H1 (cell line): ENCODE measurements around the gene PPARD. TPM values are rescaled to one million over a fixed set of nuclear protein-coding genes. Genes with fewer than 3 reads are reported as not detected.

Experiments
- CTCF ChIA-PET: fragments of 300-600 bp; sonication (Branson Sonifier 250); formaldehyde crosslinking; loops from one replicate; lab custom pipeline; 2021; ENCODE audit not compliant: partially characterized antibody; lab: Charles Lee
- POLR2A ChIA-PET: fragments of 300-600 bp; sonication (Branson Sonifier 250); formaldehyde crosslinking; loops from one replicate; lab custom pipeline; 2021; ENCODE audit warnings: inconsistent platforms; ENCODE audit not compliant: partially characterized antibody; lab: Charles Lee
- DNase-seq, 2 experiments: peaks; one replicate each; pipeline versions ENCODE4 v3.0.0 to v3.0.0-alpha.2; 2010 to 2022; ENCODE audit warnings: low spot score in 2 of 2, low read depth in 1 of 2, mixed read lengths in 1 of 2
- FAIRE-seq: peaks from 2 replicates; lab custom pipeline; 2011; peaks lifted over from hg19 to GRCh38; lab: Jason Lieb, UNC
- H2AFZ ChIP-seq: 2 replicates; pipeline ENCODE4 v1.8.1; 2012; ENCODE audit warnings: low read length, inconsistent platforms
- H2AK5ac ChIP-seq: 2 replicates; pipeline ENCODE4 v1.6.1; 2013; ENCODE audit warnings: low read depth, low read length
- H2BK120ac ChIP-seq: replicated peaks from 2 replicates; pipeline ENCODE3; 2013; ENCODE audit warnings: low read depth, low read length, inconsistent platforms
- H2BK12ac ChIP-seq: 2 replicates; pipeline ENCODE4 v1.6.1; 2013; ENCODE audit warnings: low read depth, low read length
- H2BK15ac ChIP-seq: 2 replicates; pipeline ENCODE4 v1.6.1; 2013; ENCODE audit warnings: low read length
- H2BK20ac ChIP-seq: 2 replicates; pipeline ENCODE4 v1.6.1; 2013; ENCODE audit warnings: low read length
- H2BK5ac ChIP-seq: 2 replicates; pipeline ENCODE4 v1.6.1; 2013; ENCODE audit warnings: low read depth, low read length
- H3K14ac ChIP-seq: 2 replicates; pipeline ENCODE4 v1.6.1; 2013; ENCODE audit warnings: inconsistent platforms; ENCODE audit not compliant: insufficient read length
- H3K18ac ChIP-seq: 2 replicates; pipeline ENCODE4 v1.6.1; 2013; ENCODE audit warnings: low read length; ENCODE audit errors: extremely low read depth
- H3K23ac ChIP-seq: 2 replicates; pipeline ENCODE4 v1.6.1; 2013; ENCODE audit warnings: inconsistent platforms; ENCODE audit not compliant: insufficient read length
- H3K23me2 ChIP-seq: 2 replicates; pipeline ENCODE4 v1.6.1; 2013; ENCODE audit warnings: low read depth, low read length
- H3K27ac ChIP-seq: 2 replicates; pipeline ENCODE4 v1.6.1; 2011; ENCODE audit warnings: low read depth, low read length, inconsistent platforms
- H3K27me3 ChIP-seq, 4 experiments: replicated peaks in 1 of 4; 1 replicate in 1 of 4; 2 replicates in 3 of 4; pipeline versions ENCODE4 v1.6.1 to v1.8.1; 2011 to 2013; ENCODE audit warnings: low read length in 3 of 4, mild to moderate bottlenecking in 3 of 4, inconsistent platforms in 2 of 4, mixed read lengths in 2 of 4, moderate library complexity in 1 of 4; ENCODE audit not compliant: control insufficient read depth in 3 of 4, insufficient read depth in 3 of 4; ENCODE audit errors: extremely low read depth in 1 of 4
- H3K36me3 ChIP-seq, 4 experiments: 2 replicates each; pipeline versions ENCODE4 v1.6.1 to v1.8.1; 2011 to 2013; ENCODE audit warnings: mild to moderate bottlenecking in 4 of 4, low read length in 3 of 4, moderate library complexity in 2 of 4, control low read depth in 1 of 4, inconsistent platforms in 1 of 4; ENCODE audit not compliant: insufficient read depth in 4 of 4, control insufficient read depth in 2 of 4
- H3K4ac ChIP-seq: replicated peaks from 2 replicates; pipeline ENCODE3; 2013; ENCODE audit warnings: low read length, low read depth, mixed read lengths, inconsistent platforms; ENCODE audit not compliant: insufficient read length
- H3K4me1 ChIP-seq, 4 experiments: replicated peaks in 1 of 4; 1 replicate in 1 of 4; 2 replicates in 3 of 4; pipeline versions ENCODE4 v1.6.1 to v1.8.1; 2011 to 2013; ENCODE audit warnings: low read length in 3 of 4, inconsistent platforms in 2 of 4, mixed read lengths in 1 of 4; ENCODE audit not compliant: insufficient read depth in 4 of 4, control insufficient read depth in 3 of 4
- H3K4me2 ChIP-seq, 2 experiments: 2 replicates each; pipeline versions ENCODE4 v1.6.1 to v1.8.1; 2011 to 2013; ENCODE audit warnings: low read depth in 2 of 2, low read length in 2 of 2, control low read depth in 1 of 2, inconsistent platforms in 1 of 2, mild to moderate bottlenecking in 1 of 2; ENCODE audit not compliant: insufficient read depth in 1 of 2
- H3K4me3 ChIP-seq, 4 experiments: fragments of 200-600, 300-600 bp in 1 of 4; sonication (generic), shearing (Covaris generic), sonication (Bioruptor Twin) in 1 of 4; 2 replicates each; pipeline versions ENCODE4 v1.5.1 to v1.8.1; 2011 to 2016; ENCODE audit warnings: low read length in 4 of 4, low read depth in 3 of 4, control low read depth in 2 of 4, inconsistent platforms in 2 of 4, mild to moderate bottlenecking in 2 of 4, mixed read lengths in 1 of 4, moderate library complexity in 1 of 4; ENCODE audit not compliant: insufficient read depth in 2 of 4; ENCODE audit errors: extremely low read depth in 1 of 4
- H3K56ac ChIP-seq: replicated peaks from 2 replicates; pipeline ENCODE3; 2013; ENCODE audit warnings: low read depth, mild to moderate bottlenecking, mixed read lengths, low read length, inconsistent platforms; ENCODE audit not compliant: insufficient read length
- H3K79me1 ChIP-seq: 2 replicates; pipeline ENCODE4 v1.6.1; 2013; ENCODE audit warnings: low read depth, low read length, control low read depth
- H3K79me2 ChIP-seq, 2 experiments: 2 replicates each; pipeline versions ENCODE4 v1.6.1 to v1.8.1; 2012 to 2013; ENCODE audit warnings: low read length in 2 of 2, mild to moderate bottlenecking in 2 of 2, inconsistent platforms in 1 of 2; ENCODE audit not compliant: insufficient read depth in 2 of 2, control insufficient read depth in 1 of 2
- H3K9ac ChIP-seq, 4 experiments: replicated peaks in 1 of 4; 1 replicate in 1 of 4; 2 replicates in 3 of 4; pipeline versions ENCODE4 v1.6.1 to v1.8.1; 2011 to 2013; ENCODE audit warnings: low read depth in 3 of 4, low read length in 3 of 4, control low read depth in 2 of 4, mild to moderate bottlenecking in 2 of 4, moderate library complexity in 2 of 4, inconsistent platforms in 1 of 4; ENCODE audit errors: extremely low read depth in 1 of 4
- H3K9me3 ChIP-seq, 2 experiments: 2 replicates each; pipeline versions ENCODE4 v1.6.1 to v1.8.1; 2012 to 2013; ENCODE audit warnings: mild to moderate bottlenecking in 2 of 2, moderate library complexity in 2 of 2, control low read depth in 1 of 2, inconsistent platforms in 1 of 2, low read depth in 1 of 2, low read length in 1 of 2, mixed read lengths in 1 of 2; ENCODE audit not compliant: insufficient read depth in 2 of 2
- H4K20me1 ChIP-seq, 2 experiments: replicated peaks in 1 of 2; 2 replicates each; pipeline versions ENCODE3 to v1.8.1; 2011 to 2013; ENCODE audit warnings: inconsistent platforms in 2 of 2, low read length in 2 of 2, mild to moderate bottlenecking in 1 of 2; ENCODE audit not compliant: insufficient read depth in 2 of 2, control insufficient read depth in 1 of 2
- H4K5ac ChIP-seq: 2 replicates; pipeline ENCODE4 v1.6.1; 2013; ENCODE audit warnings: low read length, low read depth, mixed read lengths, inconsistent platforms; ENCODE audit not compliant: insufficient read length
- H4K8ac ChIP-seq: 2 replicates; pipeline ENCODE4 v1.8.0; 2013; ENCODE audit warnings: mild to moderate bottlenecking, moderate library complexity, low read length, inconsistent platforms; ENCODE audit not compliant: insufficient read depth; ENCODE audit errors: extremely low read depth
- H4K91ac ChIP-seq: replicated peaks from 2 replicates; pipeline ENCODE3; 2013; ENCODE audit warnings: low read length, mixed read lengths, inconsistent platforms; ENCODE audit not compliant: insufficient read length
- BRCA1 ChIP-seq: IDR thresholded peaks from 2 replicates; pipeline ENCODE4 v1.6.1; 2012; ENCODE audit warnings: low read depth, low read length, improper control_type of control experiment
- KDM1A ChIP-seq: fragments of 200-600, 300-600 bp; sonication (generic); IDR thresholded peaks from 2 replicates; pipeline ENCODE4 v1.7.1; 2016; ENCODE audit warnings: mild to moderate bottlenecking, low read length, borderline replicate concordance
- WGBS, 2 experiments: shearing (Covaris generic) in 1 of 2; methylation state at CpG; one replicate each; pipeline versions ENCODE4 v1.1.6 to v1.1.7; 2013 to 2015; ENCODE audit warnings: low lambda C conversion rate in 2 of 2, mixed read lengths in 2 of 2, inconsistent platforms in 1 of 2, low coverage in 1 of 2, missing lambda C conversion rate in 1 of 2; ENCODE audit not compliant: insufficient replicate concordance in 2 of 2, insufficient coverage in 1 of 2, insufficient read length in 1 of 2; ENCODE audit errors: extremely low coverage in 1 of 2, missing lambda C conversion rate in 1 of 2; 5-methylcytosine and 5-hydroxymethylcytosine counted together
- polyA plus RNA-seq, 7 experiments: library from polyadenylated mRNA; depleted of rRNA in 3 of 7; stranded (reverse) in 5 of 7; unstranded in 2 of 7; fragments of >200 nt in 5 of 7; fragments of 200-250 nt in 2 of 7; gene quantifications; 1 replicate in 5 of 7; 2 replicates in 1 of 7; 4 replicates in 1 of 7; pipeline versions ENCODE4 v1.2.1 to v1.2.3, GENCODE V29; 2011 to 2013; ENCODE audit warnings: missing spikeins in 2 of 7, mixed read lengths in 2 of 7
- total RNA-seq: library from RNA; stranded (reverse); fragmentation: NEBNext Ultra II Directional; extraction: Animal tissue kit (Norgen Biotek cat#: 25700); gene quantifications from 2 replicates; pipeline ENCODE4 v1.2.1, GENCODE V29; 2021

PPARD gene
- total and polyA plus RNA-seq, 2 of the 8 experiments (the other 6 are each of a cell fraction or from before 2014, with no cell fraction given): 14.6 to 14.9 TPM

GRCh38 chr6:35403544-35404442 is 61.4 kb downstream of the PPARD start:
- H3K4me1 ChIP-seq: no peaks in the 10 kb centered on the region; a peak in 1 of 7 replicates
- no peak overlapping the region for H3K4me2 ChIP-seq
- no peak overlapping the region for H3K9ac ChIP-seq
- no peaks in the 10 kb centered on the region for H3K79me2 ChIP-seq
- H2BK15ac ChIP-seq: no peak overlapping the region
- no peak overlapping the region for H3K27ac ChIP-seq
- peak overlapping the region; percentile 47 for H3K4ac ChIP-seq
- peaks cover 3% of the 10 kb centered on the region for H3K79me1 ChIP-seq
- WGBS, 2 experiments: 93% methylated on average over 8 of the region's 8 CpGs; no CpG with 5 or more reads in 1 of the 2 experiments
- no peak overlapping the region for H3K14ac ChIP-seq
- CTCF ChIA-PET: interaction anchor here (0.9 to 1.9 kb wide), 8 partner anchors 11 to 107 kb away, joined by 3 to 9 read pairs (median 4); partner anchors contain the start of gene PPARD
- H2BK12ac ChIP-seq: 0 out of 2 replicates have a peak overlapping the region, but pooled peaks have one; percentile 9
- no peaks in the 10 kb centered on the region for H3K9me3 ChIP-seq
- H2AK5ac ChIP-seq: no peak overlapping the region
- TF ChIP-seq KDM1A (peak; percentile 31; the same call in 1 of the 2 replicates), BRCA1 (no peak)
- H3K23me2 ChIP-seq: no peaks in the 10 kb centered on the region; the same call in 1 of the 2 replicates
- DNase-seq: no peak
- peak overlapping the region; percentile 19 for H4K91ac ChIP-seq
- no peak overlapping the region for H2BK5ac ChIP-seq
- no peaks in the 10 kb centered on the region for H3K36me3 ChIP-seq
- H4K5ac ChIP-seq: no peak overlapping the region
- no peak overlapping the region for H2BK20ac ChIP-seq
- POLR2A ChIA-PET: interaction anchor here (1.1 kb wide), 1 partner anchor 8 kb away, joined by 3 read pairs; no protein-coding TSS in a partner anchor
- no peaks in the 10 kb centered on the region for H4K20me1 ChIP-seq
- no peak overlapping the region for H3K56ac ChIP-seq
- no peak overlapping the region for H3K4me3 ChIP-seq
- H3K23ac ChIP-seq: no peak overlapping the region
- FAIRE-seq: no peak
- H4K8ac ChIP-seq: no peak overlapping the region
- no peak overlapping the region for H2BK120ac ChIP-seq
- no peak overlapping the region for H3K18ac ChIP-seq
- no peaks in the 10 kb centered on the region for H3K27me3 ChIP-seq
- no peak overlapping the region for H2AFZ ChIP-seq
